SU-DHL-6 (cell line): ENCODE results near the gene NR1D1.

ENCODE experiments used
- CTCF ChIP-seq: fragments of 200-600 bp; sonication (generic); IDR thresholded peaks from one replicate; pipeline ENCODE4 v1.5.1; 2017; ENCODE audit warnings: antibody characterized with exemption, mild to moderate bottlenecking, low read length, moderate library complexity; ENCODE audit not compliant: insufficient read depth, poor library complexity, severe bottlenecking
- EZH2phosphoT487 ChIP-seq: fragments of 200-600 bp; sonication (generic), shearing (Covaris generic); conservative IDR thresholded peaks from 2 replicates; pipeline ENCODE4 v1.6.1; 2018; ENCODE audit warnings: mild to moderate bottlenecking, antibody characterized with exemption, low read length, moderate library complexity, mixed read lengths

GRCh38 chr17:40058186-40058784 lies 42.1 kb downstream of the NR1D1 start:
- TF ChIP-seq CTCF, result no peak
- TF ChIP-seq EZH2phosphoT487, result no peak
